Measurements from ENCODE around the gene DNAJC1.

- no peak for TF ChIP-seq MAZ (IDR thresholded peaks at IDR 0.05; ENCODE audit: borderline replicate concordance, low read depth, low read length)
- TF ChIP-seq SMC3 (IDR thresholded peaks at IDR 0.05): no peak
- no peak for TF ChIP-seq POLR2A (IDR thresholded peaks at IDR 0.05; ENCODE audit: low read length)
- TF ChIP-seq CTCF (IDR thresholded peaks at IDR 0.05): no peak
- TF ChIP-seq CHD2 (IDR thresholded peaks at IDR 0.05; ENCODE audit: low read length, partially characterized antibody): no peak
- no peak for TF ChIP-seq RFX5 (IDR thresholded peaks at IDR 0.05)
- no peak for TF ChIP-seq TP53 (CRISPR knock-in tag; IDR thresholded peaks at IDR 0.05)
- no peak for TF ChIP-seq E2F6 (IDR thresholded peaks at IDR 0.05; ENCODE audit: borderline replicate concordance, low read depth)
- no peak for TF ChIP-seq REST (IDR thresholded peaks at IDR 0.05)
Measured at GRCh38 chr10:22010539-22010938, 7.0 kb upstream of the DNAJC1 start.
